ENCODE results near the gene TMEM106C.

The TMEM106C gene

DNA sequence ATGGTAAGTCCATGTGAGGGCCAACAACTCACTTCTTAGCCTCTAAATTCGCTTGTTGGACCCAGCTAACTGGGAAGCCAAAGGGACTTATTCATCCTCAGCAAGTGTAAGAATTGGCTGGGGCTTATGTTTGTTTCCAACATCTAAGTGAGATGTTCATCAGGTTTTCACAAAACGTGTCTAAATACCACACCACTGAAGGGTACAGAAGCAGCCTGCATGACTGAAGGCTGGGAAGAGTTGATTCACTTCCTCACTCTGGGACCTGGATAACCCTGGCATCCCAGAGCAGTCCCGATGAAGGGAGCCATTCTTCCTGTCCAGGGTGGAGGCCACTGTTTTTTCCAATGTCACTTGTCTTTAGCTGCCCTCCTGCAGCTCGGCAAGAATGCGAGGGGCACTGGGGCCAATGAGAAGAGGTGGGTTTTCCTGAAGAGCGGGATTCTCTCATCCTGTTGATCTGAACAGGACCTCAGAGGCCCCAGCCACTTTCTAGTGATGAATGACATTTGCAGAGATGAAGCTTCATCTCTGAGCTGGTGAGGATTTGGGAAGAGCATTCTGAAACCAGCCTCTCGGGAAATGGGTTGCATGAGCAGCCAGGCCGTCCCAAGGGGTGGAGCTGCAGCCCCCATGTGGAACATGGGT lies 53.1 kb downstream of the TMEM106C start:
- DNase-seq (ENCODE audit: low read depth): no peak

GRCh38 chr12:48017496-48017895 lies 54.1 kb downstream of the TMEM106C start:
- no peak for DNase-seq (ENCODE audit: low read depth)

DNA sequence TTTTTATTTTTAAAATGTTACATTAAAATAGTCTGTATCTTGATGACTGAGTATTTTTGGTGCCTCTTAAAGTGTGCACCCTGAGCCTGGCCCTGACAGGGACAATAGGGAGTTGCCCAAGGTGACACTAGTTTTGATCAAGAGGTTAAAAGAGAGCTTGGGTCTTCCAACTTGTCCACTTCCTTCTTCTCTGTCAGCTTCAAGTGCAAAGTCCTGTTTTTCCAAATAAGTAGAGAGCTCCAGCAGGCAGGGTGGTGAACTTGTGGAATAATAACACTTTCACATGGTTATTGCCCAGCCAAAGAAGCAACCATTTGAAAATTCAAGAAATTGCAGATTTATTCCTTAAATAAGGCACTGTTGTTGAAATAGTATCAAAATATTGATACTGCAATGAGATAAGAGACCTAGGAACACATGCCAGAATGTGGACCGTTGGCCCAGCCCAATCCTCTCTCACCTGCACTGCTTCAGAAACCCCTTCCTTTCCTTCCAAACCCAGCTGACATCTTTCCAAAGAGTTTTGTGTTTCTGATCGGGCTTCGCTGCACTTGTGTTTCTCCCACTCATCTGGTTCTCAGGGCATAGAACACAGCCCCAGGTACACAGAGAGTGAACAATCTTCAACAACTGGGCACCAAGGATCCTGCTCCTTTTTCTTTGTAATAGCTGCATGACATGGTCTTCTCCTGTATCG lies 54.7 kb downstream of the TMEM106C start:
- DNase-seq (ENCODE audit: low read depth): no peak
